Measurements from ENCODE around the gene IL21R.

The IL21R gene

DNA sequence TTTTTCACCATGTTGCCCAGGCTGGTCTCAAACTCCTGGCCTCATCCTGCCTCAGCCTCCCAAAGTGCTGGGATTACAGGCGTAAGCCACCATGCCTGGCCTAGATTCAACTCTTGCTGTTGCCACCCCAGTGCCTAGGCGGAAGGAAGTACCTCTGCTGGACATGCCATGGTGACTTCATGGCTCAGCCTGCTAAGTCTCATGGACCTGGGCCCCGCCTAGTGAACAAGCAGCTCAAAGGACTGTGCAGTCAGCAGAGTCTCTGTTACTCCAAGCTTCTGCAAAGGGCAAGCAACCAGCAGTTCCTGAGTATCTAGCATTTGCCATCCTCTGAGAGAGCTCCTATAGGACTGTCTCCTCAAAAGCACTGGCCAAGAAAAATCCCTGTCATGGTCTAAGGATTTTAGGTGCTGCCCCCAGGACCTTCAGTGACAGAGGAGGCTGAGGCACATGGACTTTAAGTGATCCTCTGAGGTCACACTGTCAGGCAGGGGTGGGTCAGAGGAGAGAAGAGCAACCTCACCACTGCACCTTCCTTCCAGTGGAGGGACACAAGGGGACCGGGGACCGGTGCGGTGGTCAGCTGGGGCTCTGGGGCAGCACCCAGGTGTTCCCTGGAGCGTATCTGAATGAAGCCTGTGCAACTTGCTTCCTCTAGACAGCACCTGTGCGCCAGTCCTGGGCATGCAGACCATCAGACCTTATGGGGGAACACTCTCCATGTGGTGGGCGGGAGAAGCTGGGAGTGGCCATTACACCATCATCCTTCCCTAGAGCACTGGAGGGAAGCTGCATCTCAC is 71.3 kb downstream of the IL21R start:
- TF ChIP-seq, protein P1, sequence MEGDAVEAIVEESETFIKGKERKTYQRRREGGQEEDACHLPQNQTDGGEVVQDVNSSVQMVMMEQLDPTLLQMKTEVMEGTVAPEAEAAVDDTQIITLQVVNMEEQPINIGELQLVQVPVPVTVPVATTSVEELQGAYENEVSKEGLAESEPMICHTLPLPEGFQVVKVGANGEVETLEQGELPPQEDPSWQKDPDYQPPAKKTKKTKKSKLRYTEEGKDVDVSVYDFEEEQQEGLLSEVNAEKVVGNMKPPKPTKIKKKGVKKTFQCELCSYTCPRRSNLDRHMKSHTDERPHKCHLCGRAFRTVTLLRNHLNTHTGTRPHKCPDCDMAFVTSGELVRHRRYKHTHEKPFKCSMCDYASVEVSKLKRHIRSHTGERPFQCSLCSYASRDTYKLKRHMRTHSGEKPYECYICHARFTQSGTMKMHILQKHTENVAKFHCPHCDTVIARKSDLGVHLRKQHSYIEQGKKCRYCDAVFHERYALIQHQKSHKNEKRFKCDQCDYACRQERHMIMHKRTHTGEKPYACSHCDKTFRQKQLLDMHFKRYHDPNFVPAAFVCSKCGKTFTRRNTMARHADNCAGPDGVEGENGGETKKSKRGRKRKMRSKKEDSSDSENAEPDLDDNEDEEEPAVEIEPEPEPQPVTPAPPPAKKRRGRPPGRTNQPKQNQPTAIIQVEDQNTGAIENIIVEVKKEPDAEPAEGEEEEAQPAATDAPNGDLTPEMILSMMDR (IDR thresholded peaks at IDR 0.05; ENCODE audit: insufficient read depth, low read depth, low read length, missing control alignments) = no peak
- H3K4me3 ChIP-seq (ENCODE audit: low read length) = no peak overlapping the region
- DNase-seq (ENCODE audit: low read depth) = peak; percentile 33

DNA sequence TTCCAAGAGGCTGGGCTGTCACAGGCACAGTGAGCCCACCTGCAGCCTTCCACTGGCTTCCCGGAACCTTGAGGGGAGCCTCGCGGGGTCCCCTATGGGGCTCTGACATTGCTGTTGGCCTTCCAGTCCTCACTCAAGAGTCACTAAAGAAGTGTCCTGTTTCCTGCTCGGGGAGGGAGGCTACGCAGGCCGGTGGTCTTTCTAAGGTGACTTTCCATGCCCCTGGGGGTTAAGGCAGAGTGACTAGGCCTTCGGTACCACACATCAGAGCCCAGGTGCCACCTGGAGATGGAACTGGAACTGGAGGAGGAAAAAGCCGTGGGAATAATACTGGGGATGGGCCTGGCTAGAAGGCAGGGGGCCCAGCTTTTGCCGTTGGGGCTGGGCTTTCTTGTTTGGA is 72.1 kb downstream of the IL21R start:
- TF ChIP-seq, protein P1 (IDR thresholded peaks at IDR 0.05; ENCODE audit: insufficient read depth, low read depth, low read length, missing control alignments) = no peak
- no peak for DNase-seq (ENCODE audit: low read depth)
- H3K4me3 ChIP-seq (ENCODE audit: low read length) = no peak overlapping the region

DNA sequence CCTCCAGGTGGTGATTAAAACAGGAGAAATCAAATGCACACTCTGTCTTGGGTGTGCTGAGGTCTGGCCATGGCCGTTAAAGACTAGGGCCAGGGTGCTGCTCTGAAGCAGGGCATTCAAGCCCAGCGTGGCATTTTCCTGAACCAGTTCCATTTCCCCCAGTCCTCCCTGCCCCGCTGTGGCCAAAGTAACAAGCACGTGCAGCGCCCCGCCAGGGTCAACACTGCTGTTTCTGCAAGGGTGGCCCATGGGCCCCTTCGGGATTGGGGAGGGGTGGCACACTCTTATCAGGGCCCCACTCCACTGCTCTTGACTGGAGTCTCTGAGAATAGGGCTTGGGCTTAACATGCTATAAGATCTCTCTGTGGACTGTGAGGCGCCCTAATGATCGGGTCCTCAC is 72.9 kb downstream of the IL21R start:
- TF ChIP-seq, protein P1 (IDR thresholded peaks at IDR 0.05; ENCODE audit: insufficient read depth, low read depth, low read length, missing control alignments) = no peak
- DNase-seq (ENCODE audit: low read depth) = no peak
- H3K4me3 ChIP-seq (ENCODE audit: low read length) = no peak overlapping the region

DNA sequence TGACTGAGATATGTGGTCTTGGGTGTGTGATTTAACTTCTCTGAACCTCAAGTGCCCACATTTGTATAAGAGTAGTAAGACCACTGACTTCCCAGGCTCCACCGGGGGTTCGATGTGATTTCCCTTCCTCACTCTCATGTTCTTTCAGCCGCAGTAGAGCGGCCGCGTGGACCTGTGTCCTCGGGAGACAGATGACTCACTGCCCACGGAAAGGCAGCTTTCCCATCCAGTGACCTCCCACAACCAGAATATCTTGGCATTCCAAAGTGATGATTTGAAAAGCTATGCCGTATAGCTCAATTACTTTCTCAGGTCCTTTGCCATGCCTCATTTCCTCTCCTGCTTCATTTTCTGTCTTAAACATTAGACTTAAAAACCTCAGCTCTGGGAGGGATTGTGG is 73.6 kb downstream of the IL21R start:
- TF ChIP-seq, protein P1 (IDR thresholded peaks at IDR 0.05; ENCODE audit: insufficient read depth, low read depth, low read length, missing control alignments) = no peak
- DNase-seq (ENCODE audit: low read depth) = peak; percentile 42

DNA sequence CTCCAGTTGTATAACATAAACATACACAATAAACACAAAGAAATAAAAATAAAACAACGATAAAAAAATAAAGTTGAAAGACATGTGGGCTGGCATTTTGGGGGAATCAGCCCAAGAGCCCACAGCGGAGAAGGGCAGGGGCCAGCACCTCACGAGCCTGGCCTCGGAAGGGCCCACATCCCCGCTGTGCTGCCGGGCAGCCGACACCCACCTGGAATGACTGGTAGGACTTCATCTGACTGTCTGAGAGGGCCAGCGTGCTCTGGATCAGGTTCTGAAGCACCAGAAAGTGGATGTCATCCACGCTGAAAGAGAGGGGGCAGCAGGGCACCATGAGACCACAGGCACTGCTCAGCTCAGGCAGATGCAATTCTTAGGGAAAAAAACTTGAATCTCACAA is 74.3 kb downstream of the IL21R start:
- no peak overlapping the region for H3K4me3 ChIP-seq (ENCODE audit: low read length)
- TF ChIP-seq, protein P1 (IDR thresholded peaks at IDR 0.05; ENCODE audit: insufficient read depth, low read depth, low read length, missing control alignments) = no peak
- DNase-seq (ENCODE audit: low read depth) = no peak

More for the DNA sequence above, 73.6 kb downstream of the IL21R start:
- no peak overlapping the region for H3K4me3 ChIP-seq (ENCODE audit: low read length)

DNA sequence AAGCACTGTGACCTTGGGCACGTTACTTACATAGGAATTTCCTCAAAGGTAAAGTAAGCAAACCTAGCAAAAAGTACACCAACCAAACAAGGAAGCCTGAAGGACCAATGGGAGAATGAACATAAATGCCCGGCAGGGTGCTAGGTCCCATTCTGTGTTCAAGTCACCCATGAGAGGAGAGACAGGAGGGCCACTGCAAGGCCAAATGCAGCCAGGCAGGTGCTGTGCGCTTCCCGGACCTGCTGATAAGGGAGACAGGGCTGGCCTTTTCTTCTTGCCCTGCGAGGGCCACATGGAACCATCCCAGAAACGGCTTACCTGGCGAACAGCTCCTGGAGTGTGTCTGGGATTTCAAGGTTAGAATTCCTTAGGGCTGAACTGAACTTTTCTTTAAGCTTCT is 78.8 kb downstream of the IL21R start:
- TF ChIP-seq, protein P1 (IDR thresholded peaks at IDR 0.05; ENCODE audit: insufficient read depth, low read depth, low read length, missing control alignments) = no peak
- no peak overlapping the region for H3K4me3 ChIP-seq (ENCODE audit: low read length)
- DNase-seq (ENCODE audit: low read depth) = no peak

Measured in epithelial cell of esophagus (primary cell).